Left lobe of liver (tissue), 2 donors: Measurements from ENCODE around the gene TMEM19. TPM values are rescaled to one million over a fixed set of nuclear protein-coding genes. Genes with fewer than 3 reads are reported as not detected.

ENCODE experiments used
- ATAC-seq: fragments of 200-7000 bp; cut with Tn5 transposase; one replicate; pipeline ENCODE4 v1.9.1; 2020; ENCODE audit warnings: mild to moderate bottlenecking, moderate library complexity
- DNase-seq: peaks from one replicate; pipeline ENCODE4 v3.0.0-alpha.2; 2020; ENCODE audit warnings: low spot score
- total RNA-seq: library from RNA; stranded (reverse); gene quantifications from one replicate; pipeline ENCODE4 v1.2.1, GENCODE V29; 2021
- donor health status: DM: no; HTN: no; CAD: no; lungs with moderate emphysema.
- donor health status: DM: no; HTN: yes; CAD: no.

TMEM19 gene
- 21.5 TPM for total RNA-seq

- DNase-seq, result peak; percentile 97
- ATAC-seq, result peak; percentile 94
Measured at GRCh38 chr12:71685914-71686657, at the start of gene TMEM19. TMEM19 (plus strand) TSS chr12:71686082; CDS start chr12:71686681, 599 bp downstream.

- DNase-seq (no peak), ATAC-seq (peak; percentile 84)
Measured at GRCh38 chr12:71636704-71637115, 49.2 kb upstream of the TMEM19 start.

- ATAC-seq (no peak), DNase-seq (no peak)
Measured at GRCh38 chr12:71638499-71638898, 47.4 kb upstream of the TMEM19 start.

GRCh38 chr12:71639341-71639760 lies 46.5 kb upstream of the TMEM19 start:
- ATAC-seq (peak; percentile 70), DNase-seq (no peak)

GRCh38 chr12:71640316-71640715 lies 45.6 kb upstream of the TMEM19 start:
- ATAC-seq (no peak), DNase-seq (no peak)

- DNase-seq, result no peak
- no peak for ATAC-seq
Measured at GRCh38 chr12:71641390-71641789, 44.5 kb upstream of the TMEM19 start.

GRCh38 chr12:71642264-71642663 lies 43.6 kb upstream of the TMEM19 start:
- no peak for ATAC-seq
- no peak for DNase-seq

GRCh38 chr12:71645268-71645667 lies 40.6 kb upstream of the TMEM19 start:
- ATAC-seq, result no peak
- no peak for DNase-seq

GRCh38 chr12:71646512-71646911 lies 39.4 kb upstream of the TMEM19 start:
- DNase-seq (no peak), ATAC-seq (no peak)

- DNase-seq (no peak), ATAC-seq (no peak)
Measured at GRCh38 chr12:71648537-71648936, 37.3 kb upstream of the TMEM19 start.

GRCh38 chr12:71649401-71649800 lies 36.5 kb upstream of the TMEM19 start:
- no peak for ATAC-seq

GRCh38 chr12:71652656-71653055 lies 33.2 kb upstream of the TMEM19 start:
- DNase-seq, result no peak
- no peak for ATAC-seq

More at GRCh38 chr12:71649401-71649800, 36.5 kb upstream of the TMEM19 start:
- no peak for DNase-seq

GRCh38 chr12:71653137-71653536 lies 32.7 kb upstream of the TMEM19 start:
- ATAC-seq (no peak), DNase-seq (no peak)

- DNase-seq (no peak), ATAC-seq (no peak)
Measured at GRCh38 chr12:71654200-71654599, 31.7 kb upstream of the TMEM19 start.

GRCh38 chr12:71655495-71655894 lies 30.4 kb upstream of the TMEM19 start:
- no peak for ATAC-seq
- DNase-seq, result no peak

- no peak for ATAC-seq
Measured at GRCh38 chr12:71655907-71656306, 30.0 kb upstream of the TMEM19 start.

GRCh38 chr12:71656740-71657139 lies 29.1 kb upstream of the TMEM19 start:
- ATAC-seq (no peak), DNase-seq (no peak)

More at GRCh38 chr12:71655907-71656306, 30.0 kb upstream of the TMEM19 start:
- no peak for DNase-seq

- ATAC-seq, result no peak
- DNase-seq, result no peak
Measured at GRCh38 chr12:71661977-71662530, 23.8 kb upstream of the TMEM19 start.

- DNase-seq, result peak; percentile 69
- peak; percentile 34 for ATAC-seq
Measured at GRCh38 chr12:71662849-71663560, 22.9 kb upstream of the TMEM19 start.

GRCh38 chr12:71663561-71664410 lies 22.1 kb upstream of the TMEM19 start, which contains the start of the genes THAP2 and ZFC3H1:
THAP2 (plus strand) TSS chr12:71664301; CDS start chr12:71664510, 209 bp downstream.
ZFC3H1 (minus strand) TSS chr12:71663848; CDS start chr12:71663610, 238 bp downstream.
- peak; percentile 96 for DNase-seq
- ATAC-seq, result peak; percentile 87
